Esophagus squamous epithelium (tissue), 5 donors: ENCODE data around the gene ATF7IP. TPM values are rescaled to one million over a fixed set of nuclear protein-coding genes. Genes with fewer than 3 reads are reported as not detected.
A peak's percentile ranks its signal among the peaks of the same experiment; 100 is the strongest.

Source experiments
- DNase-seq: peaks from one replicate; lab custom pipeline; 2025; lab: John Stamatoyannopoulos, UW
- H3K27ac ChIP-seq, 4 donors: fragments of 200-600 bp; sonication (generic); one replicate each; pipeline ENCODE4 v1.5.1; 2016 to 2019; ENCODE audit warnings: mild to moderate bottlenecking in 1 of 4
- H3K27me3 ChIP-seq, 4 donors: fragments of 200-600 bp; sonication (generic); 1 replicate in 3 of 4; 2 replicates in 1 of 4; pipeline versions ENCODE4 v1.5.1 to v1.6.0; 2017 to 2021; ENCODE audit warnings: antibody characterized with exemption in 1 of 4
- H3K36me3 ChIP-seq, 3 donors: fragments of 200-600 bp; sonication (generic); one replicate each; pipeline ENCODE4 v1.5.1; 2016 to 2019
- H3K4me1 ChIP-seq, 3 donors: fragments of 200-600 bp; sonication (generic); one replicate each; pipeline ENCODE4 v1.5.1; 2017 to 2019
- H3K4me3 ChIP-seq, 4 donors: fragments of 200-600 bp; sonication (generic); 1 replicate in 3 of 4; 2 replicates in 1 of 4; pipeline ENCODE4 v1.5.1; 2016 to 2019; ENCODE audit warnings: mild to moderate bottlenecking in 2 of 4, moderate library complexity in 1 of 4
- H3K9me3 ChIP-seq, 3 donors: fragments of 200-600 bp; sonication (generic); one replicate each; pipeline ENCODE4 v1.5.1; 2016 to 2019
- POLR2A ChIP-seq, 4 donors: fragments of 450-650 bp; IDR thresholded peaks; one replicate each; pipeline ENCODE4 v1.6.1; 2017; ENCODE audit warnings: antibody characterized with exemption in 4 of 4, mild to moderate bottlenecking in 4 of 4, moderate library complexity in 3 of 4
- WGBS, 2 donors: methylation state at CpG; one replicate each; pipeline ENCODE4 v1.1.5; 2018; 5-methylcytosine and 5-hydroxymethylcytosine counted together
- intact Hi-C: fragments of 100-400 bp; cut with DNase I; formaldehyde crosslinking; loops from one replicate; pipeline ENCODE4 v1.15.0; 2022
- total RNA-seq, 4 donors: library from RNA; depleted of rRNA; stranded (reverse); fragments of >200 nt; gene quantifications; one replicate each; pipeline ENCODE4 v1.1.0, GENCODE V29; 2016
- TF ChIP-seq, protein P1 (sequence below), 6 experiments: fragments of 450-650 bp in 4 of 6; fragments of 200-600 bp in 2 of 6; sonication (generic) in 2 of 6; IDR thresholded peaks; one replicate each; pipeline ENCODE4 v1.5.1; 2016 to 2019; ENCODE audit warnings: antibody characterized with exemption in 6 of 6, mild to moderate bottlenecking in 4 of 6, moderate library complexity in 4 of 6
- donor health status: DM: yes; HTN: yes; CAD: no.

Gene ATF7IP
- total RNA-seq, 4 donors from 2014 or later: 29.2 to 38.7 (median 34.8) TPM

- TF ChIP-seq, protein P1, sequence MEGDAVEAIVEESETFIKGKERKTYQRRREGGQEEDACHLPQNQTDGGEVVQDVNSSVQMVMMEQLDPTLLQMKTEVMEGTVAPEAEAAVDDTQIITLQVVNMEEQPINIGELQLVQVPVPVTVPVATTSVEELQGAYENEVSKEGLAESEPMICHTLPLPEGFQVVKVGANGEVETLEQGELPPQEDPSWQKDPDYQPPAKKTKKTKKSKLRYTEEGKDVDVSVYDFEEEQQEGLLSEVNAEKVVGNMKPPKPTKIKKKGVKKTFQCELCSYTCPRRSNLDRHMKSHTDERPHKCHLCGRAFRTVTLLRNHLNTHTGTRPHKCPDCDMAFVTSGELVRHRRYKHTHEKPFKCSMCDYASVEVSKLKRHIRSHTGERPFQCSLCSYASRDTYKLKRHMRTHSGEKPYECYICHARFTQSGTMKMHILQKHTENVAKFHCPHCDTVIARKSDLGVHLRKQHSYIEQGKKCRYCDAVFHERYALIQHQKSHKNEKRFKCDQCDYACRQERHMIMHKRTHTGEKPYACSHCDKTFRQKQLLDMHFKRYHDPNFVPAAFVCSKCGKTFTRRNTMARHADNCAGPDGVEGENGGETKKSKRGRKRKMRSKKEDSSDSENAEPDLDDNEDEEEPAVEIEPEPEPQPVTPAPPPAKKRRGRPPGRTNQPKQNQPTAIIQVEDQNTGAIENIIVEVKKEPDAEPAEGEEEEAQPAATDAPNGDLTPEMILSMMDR (IDR thresholded peaks at IDR 0.05): no peak
- no peak for TF ChIP-seq POLR2A (IDR thresholded peaks at IDR 0.05)
- H3K27me3 ChIP-seq: no peaks in the 10 kb centered on the region
- H3K36me3 ChIP-seq: peaks cover 0 to 28% (median 0%) of the 10 kb centered on the region in 3 donors
- no peaks in the 10 kb centered on the region for H3K9me3 ChIP-seq
- no peak overlapping the region for H3K4me3 ChIP-seq
- intact Hi-C loops: no loop called here
- 29 to 33% methylated on average over 1 of the region's 1 CpG for WGBS, 2 donors
- peaks cover 0 to 24% (median 6%) of the 10 kb centered on the region in 3 donors for H3K4me1 ChIP-seq
- peak overlapping the region in 3 of 4 donors; percentile 76 to 84 (median 77) for H3K27ac ChIP-seq
- no peak for DNase-seq
Measured at GRCh38 chr12:14514946-14515345, 149.5 kb downstream of the ATF7IP start.

GRCh38 chr12:14521822-14522221 is 156.3 kb downstream of the ATF7IP start:
- Histone ChIP-seq H3K36me3 (peaks cover 0 to 38% (median 0%) of the 10 kb centered on the region in 3 donors), H3K27ac (no peak overlapping the region), H3K4me1 (no peaks in the 10 kb centered on the region), H3K27me3 (no peaks in the 10 kb centered on the region), H3K4me3 (no peak overlapping the region), H3K9me3 (peaks cover 2 to 40% (median 13%) of the 10 kb centered on the region in 3 donors)
- TF ChIP-seq, protein P1 (IDR thresholded peaks at IDR 0.05): no peak
- no peak for TF ChIP-seq POLR2A (IDR thresholded peaks at IDR 0.05)
- no peak for DNase-seq
- intact Hi-C loops: no loop called here

DNA sequence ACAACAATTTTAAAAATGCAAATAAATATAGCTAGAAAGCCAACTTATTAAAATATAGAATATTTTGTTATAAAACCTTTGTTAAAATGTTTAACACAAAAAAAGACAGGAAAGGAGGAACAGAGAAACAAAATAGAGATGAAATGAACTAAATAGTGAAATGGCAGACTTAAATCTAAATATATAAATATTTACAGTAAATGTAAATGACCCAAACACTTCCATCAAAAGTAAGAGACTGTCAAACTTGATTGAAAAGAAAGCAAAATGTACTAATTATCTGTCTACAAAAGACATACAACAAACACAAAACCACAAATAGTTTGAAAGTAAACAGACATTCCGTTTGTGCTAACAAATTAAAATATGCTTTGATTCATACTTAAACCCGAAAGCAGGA is 160.5 kb downstream of the ATF7IP start:
- intact Hi-C loops: no loop called here
- H3K4me3 ChIP-seq: no peak overlapping the region
- H3K9me3 ChIP-seq: peaks cover 2 to 37% (median 13%) of the 10 kb centered on the region in 3 donors
- H3K4me1 ChIP-seq: no peaks in the 10 kb centered on the region
- TF ChIP-seq, protein P1 (IDR thresholded peaks at IDR 0.05): no peak
- no peak for TF ChIP-seq POLR2A (IDR thresholded peaks at IDR 0.05)
- DNase-seq: no peak
- H3K27me3 ChIP-seq: no peaks in the 10 kb centered on the region
- no peak overlapping the region for H3K27ac ChIP-seq
- 92 to 95% methylated on average over 2 of the region's 2 CpGs for WGBS, 2 donors
- H3K36me3 ChIP-seq: peaks cover 0 to 20% (median 0%) of the 10 kb centered on the region in 3 donors

GRCh38 chr12:14532152-14532551 is 166.7 kb downstream of the ATF7IP start:
- no peak overlapping the region for H3K4me3 ChIP-seq
- intact Hi-C loops: no loop called here
- DNase-seq: no peak
- H3K4me1 ChIP-seq: no peaks in the 10 kb centered on the region
- peaks cover 0 to 38% (median 0%) of the 10 kb centered on the region in 3 donors for H3K36me3 ChIP-seq
- no peaks in the 10 kb centered on the region for H3K27me3 ChIP-seq
- H3K27ac ChIP-seq: no peak overlapping the region
- H3K9me3 ChIP-seq: no peaks in the 10 kb centered on the region
- WGBS, 2 donors: 83 to 88% methylated on average over 5 to 6 of the region's 10 CpGs
- TF ChIP-seq, protein P1 (IDR thresholded peaks at IDR 0.05): no peak
- TF ChIP-seq POLR2A (IDR thresholded peaks at IDR 0.05): no peak

DNA sequence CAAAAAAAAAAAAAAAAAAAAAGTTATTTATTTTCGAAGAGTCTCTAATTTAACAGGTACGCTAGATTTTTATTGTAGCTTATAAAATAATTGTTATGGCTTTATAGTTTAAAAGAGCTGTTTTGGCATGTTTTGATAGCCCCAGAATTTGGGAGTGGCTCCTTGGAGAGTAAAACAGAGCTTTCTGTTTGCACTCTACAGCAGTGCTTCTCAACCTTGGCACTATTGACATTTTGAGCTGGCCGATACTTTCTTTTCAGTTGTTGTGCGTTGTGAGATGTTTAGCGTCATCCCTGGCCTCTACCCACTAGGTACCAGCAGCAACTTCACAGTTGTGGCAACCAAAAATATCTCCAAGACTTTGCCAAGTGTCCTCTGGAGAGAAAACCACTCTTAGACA is 171.6 kb downstream of the ATF7IP start:
- no peaks in the 10 kb centered on the region for H3K9me3 ChIP-seq
- H3K27me3 ChIP-seq: no peaks in the 10 kb centered on the region
- peaks cover 0 to 52% (median 0%) of the 10 kb centered on the region in 3 donors for H3K36me3 ChIP-seq
- no peak for DNase-seq
- no peaks in the 10 kb centered on the region for H3K4me1 ChIP-seq
- TF ChIP-seq, protein P1 (IDR thresholded peaks at IDR 0.05): no peak
- intact Hi-C loops: no loop called here
- H3K4me3 ChIP-seq: no peak overlapping the region
- WGBS, 2 donors: 90 to 93% methylated on average over 5 of the region's 5 CpGs
- no peak overlapping the region for H3K27ac ChIP-seq
